MG63 (cell line): Measurements from ENCODE around the gene APBB3. TPM values are rescaled to one million over a fixed set of nuclear protein-coding genes. Genes with fewer than 3 reads are reported as not detected.
A peak's percentile ranks its signal among the peaks of the same experiment; 100 is the strongest.
"Not testable (repeated sequence)": the region's sequence is repeated elsewhere in the genome, so short reads cannot be mapped to it uniquely, and the experiment has no call there.

ENCODE experiments used
- DNase-seq: peaks from one replicate; pipeline ENCODE4 v3.0.0-alpha.2; 2020
- H3K27me3 ChIP-seq: fragments of 250-450 bp; sonication (Bioruptor Pico); 2 replicates; pipeline ENCODE4 v1.5.1; 2020; ENCODE audit warnings: mild to moderate bottlenecking, moderate library complexity
- H3K36me3 ChIP-seq: fragments of 250-450 bp; sonication (Bioruptor Pico); 2 replicates; pipeline ENCODE4 v1.5.1; 2020; ENCODE audit warnings: mild to moderate bottlenecking, moderate library complexity
- H3K4me3 ChIP-seq: fragments of 250-450 bp; sonication (Bioruptor Pico); 2 replicates; pipeline ENCODE4 v1.5.1; 2020; ENCODE audit warnings: mild to moderate bottlenecking, moderate library complexity
- H3K9me3 ChIP-seq: fragments of 250-450 bp; sonication (Bioruptor Pico); 2 replicates; pipeline ENCODE4 v1.5.1; 2020; ENCODE audit warnings: mild to moderate bottlenecking, moderate library complexity
- total RNA-seq: library from RNA; depleted of rRNA; stranded (reverse); fragments of >200 nt; shearing (Covaris generic); gene quantifications from 2 replicates; pipeline ENCODE4 v1.2.3, GENCODE V29; 2014; ENCODE audit warnings: low replicate concordance

Gene APBB3
- total RNA-seq, 1 experiment from 2014 or later = 12.5 TPM

DNA sequence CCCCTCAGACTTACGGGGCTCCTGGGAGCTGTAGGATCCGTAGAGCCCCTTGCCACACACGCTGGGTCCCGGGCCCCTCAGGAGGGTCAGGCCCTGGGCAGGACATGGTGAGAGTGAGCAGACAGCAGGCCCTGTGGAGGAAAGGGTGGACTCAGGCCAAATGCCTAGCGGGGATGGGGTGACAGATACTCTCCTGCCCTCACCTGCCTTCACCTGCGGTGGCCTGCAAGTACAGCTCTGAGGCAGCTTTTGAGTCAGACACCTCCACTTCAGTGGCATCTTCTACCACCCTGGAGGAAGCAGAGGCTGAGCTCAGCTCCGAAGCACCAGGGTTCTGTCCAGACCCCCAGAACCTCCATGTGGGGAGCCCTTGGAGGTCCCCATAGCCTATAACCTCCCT is 26.5 kb upstream of the APBB3 start:
- Histone ChIP-seq H3K9me3 (no peaks in the 10 kb centered on the region), H3K4me3 (no peak overlapping the region)
- no peak for DNase-seq

GRCh38 chr5:140588311-140589070 is 24.1 kb upstream of the APBB3 start:
- Histone ChIP-seq H3K4me3 (no peak overlapping the region), H3K9me3 (no peaks in the 10 kb centered on the region), H3K27me3 (no peaks in the 10 kb centered on the region), H3K36me3 (no peaks in the 10 kb centered on the region)
- DNase-seq = peak; percentile 33

More for the DNA sequence above, 26.5 kb upstream of the APBB3 start:
- Histone ChIP-seq H3K36me3 (no peaks in the 10 kb centered on the region), H3K27me3 (no peaks in the 10 kb centered on the region)

DNA sequence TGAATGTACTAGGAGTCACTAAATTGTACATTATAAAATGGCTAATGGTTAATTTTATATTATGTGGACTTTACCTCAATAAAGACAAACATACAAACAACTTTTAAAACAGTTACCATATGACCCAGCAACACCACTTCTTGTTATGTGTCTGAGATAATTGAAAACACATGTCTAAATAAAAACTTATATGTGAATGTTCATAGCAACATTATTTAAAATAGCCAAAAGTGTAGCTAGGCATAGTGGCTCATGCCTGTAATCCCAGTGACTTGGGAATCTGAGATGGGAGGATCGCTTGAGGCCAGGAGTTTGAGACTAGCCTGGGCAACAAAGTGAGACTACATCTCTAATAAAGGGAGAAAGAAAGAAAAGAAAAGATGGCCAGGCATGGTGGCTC is 23.1 kb upstream of the APBB3 start:
- Histone ChIP-seq H3K27me3 (no peaks in the 10 kb centered on the region), H3K36me3 (no peaks in the 10 kb centered on the region), H3K4me3 (no peak overlapping the region), H3K9me3 (no peaks in the 10 kb centered on the region; the same call in 1 of the 2 replicates)
- DNase-seq = no peak

DNA sequence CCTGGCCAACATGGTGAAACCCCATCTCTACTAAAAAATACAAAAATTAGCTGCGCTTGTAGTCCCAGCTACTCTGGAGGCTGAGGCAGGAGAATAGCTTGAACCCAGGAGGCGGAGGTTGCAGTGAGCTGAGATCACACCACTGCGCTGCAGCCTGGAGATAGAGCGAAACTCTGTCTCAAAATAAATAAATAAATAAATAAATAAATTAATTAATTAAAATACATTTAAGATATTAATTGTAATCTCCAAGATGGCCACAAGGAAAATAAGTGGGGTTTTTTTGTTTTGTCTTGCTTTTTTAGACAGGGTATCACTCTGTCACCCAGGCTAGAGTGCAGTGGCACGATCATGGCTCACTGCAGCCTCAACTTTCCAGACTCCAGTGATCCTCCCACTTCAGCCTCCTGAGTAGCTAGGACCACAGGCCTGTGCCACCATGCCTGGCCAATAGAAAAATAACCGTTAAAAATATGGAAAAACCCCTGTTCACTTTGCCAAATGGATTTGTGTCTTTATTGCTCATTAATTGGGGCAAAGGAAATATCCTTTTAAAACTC is 14.9 kb upstream of the APBB3 start:
- not testable (repeated sequence) for H3K4me3 ChIP-seq, H3K9me3 ChIP-seq, H3K36me3 ChIP-seq, DNase-seq, H3K27me3 ChIP-seq

DNA sequence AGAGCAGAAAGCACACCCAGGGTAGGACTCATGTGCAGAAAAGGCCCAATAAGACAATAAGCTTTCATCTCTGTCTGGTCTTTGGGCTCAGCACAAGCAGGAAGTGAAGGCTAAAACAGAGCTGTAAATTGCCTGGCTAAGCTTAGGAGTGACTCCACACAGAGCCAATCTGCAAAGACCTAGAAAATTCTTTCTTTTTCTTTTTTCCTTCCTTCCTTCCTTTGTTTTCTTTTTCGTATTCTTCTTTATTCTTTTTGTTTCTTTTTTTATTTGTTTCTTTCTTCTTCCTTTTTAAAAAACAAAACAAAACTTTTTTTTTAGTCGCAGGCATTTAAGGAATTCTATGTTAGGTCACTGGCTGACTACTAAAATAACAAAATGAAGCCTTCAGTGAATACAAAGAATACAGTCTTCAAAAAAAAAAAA is 12.4 kb upstream of the APBB3 start:
- DNase-seq = no peak
- Histone ChIP-seq H3K36me3 (no peaks in the 10 kb centered on the region), H3K27me3 (no peaks in the 10 kb centered on the region), H3K9me3 (no peaks in the 10 kb centered on the region), H3K4me3 (no peak overlapping the region)

- Histone ChIP-seq H3K9me3 (no peaks in the 10 kb centered on the region), H3K27me3 (no peaks in the 10 kb centered on the region), H3K36me3 (0 out of 2 replicates have a peak, but pooled peaks cover 2% of the 10 kb centered on the region), H3K4me3 (no peak overlapping the region)
- DNase-seq = peak; percentile 54
Observed at GRCh38 chr5:140575309-140575708, 10.9 kb upstream of the APBB3 start.

- H3K36me3 ChIP-seq = peaks cover 5% of the 10 kb centered on the region; the same call in 1 of the 2 replicates
- DNase-seq = no peak
- no peaks in the 10 kb centered on the region for H3K27me3 ChIP-seq
- H3K9me3 ChIP-seq = no peaks in the 10 kb centered on the region
- H3K4me3 ChIP-seq = no peak overlapping the region
Observed at GRCh38 chr5:140574165-140574564, 9.8 kb upstream of the APBB3 start.

GRCh38 chr5:140573683-140574082 is 9.3 kb upstream of the APBB3 start:
- no peak for DNase-seq
- Histone ChIP-seq H3K27me3 (no peaks in the 10 kb centered on the region), H3K9me3 (no peaks in the 10 kb centered on the region), H3K4me3 (no peak overlapping the region), H3K36me3 (peaks cover 9% of the 10 kb centered on the region)

GRCh38 chr5:140571105-140571504 is 6.7 kb upstream of the APBB3 start:
- Histone ChIP-seq H3K4me3 (no peak overlapping the region), H3K27me3 (no peaks in the 10 kb centered on the region), H3K9me3 (no peaks in the 10 kb centered on the region), H3K36me3 (peaks cover 33% of the 10 kb centered on the region)
- no peak for DNase-seq

DNA sequence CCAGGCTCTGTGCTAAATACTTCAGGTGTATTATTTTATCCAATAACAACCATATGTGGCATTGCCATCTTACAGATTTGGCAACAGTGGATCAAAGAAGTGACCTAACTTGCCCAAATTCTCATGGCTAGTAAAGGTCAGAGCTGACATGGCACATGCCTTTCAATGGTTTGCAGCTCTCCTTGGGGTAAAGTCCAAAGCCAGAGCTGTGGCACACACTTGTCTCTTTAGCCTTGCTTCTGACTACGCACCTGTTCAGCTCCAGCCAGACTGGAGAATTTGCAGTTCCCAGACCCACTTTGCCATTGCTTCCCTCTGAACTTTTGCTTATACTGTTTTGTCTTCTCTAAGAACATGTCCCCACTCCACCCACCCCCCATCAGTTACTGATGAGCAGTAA is 6.1 kb upstream of the APBB3 start:
- Histone ChIP-seq H3K9me3 (no peaks in the 10 kb centered on the region), H3K36me3 (peaks cover 39% of the 10 kb centered on the region), H3K27me3 (no peaks in the 10 kb centered on the region), H3K4me3 (no peak overlapping the region)
- no peak for DNase-seq

DNA sequence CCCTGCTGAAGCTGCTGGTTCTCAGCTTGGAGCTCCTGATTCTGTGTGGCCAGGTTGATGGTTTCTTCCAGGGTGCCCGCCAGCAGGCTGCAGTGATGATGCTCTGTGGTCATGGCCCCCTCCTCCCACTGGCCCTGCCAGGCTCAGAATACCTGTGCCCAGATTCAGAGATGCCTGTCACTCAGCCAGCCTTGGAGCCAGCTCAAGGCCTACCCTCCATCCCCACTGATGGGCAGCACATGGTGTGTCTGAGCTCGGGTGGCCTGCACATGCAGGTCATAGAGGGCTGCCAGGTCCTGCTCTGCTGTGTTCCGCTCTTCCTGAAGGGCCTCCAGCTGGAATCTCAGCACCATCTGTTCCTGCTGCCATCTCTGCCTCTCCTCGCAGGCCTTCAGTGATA is 5.7 kb upstream of the APBB3 start:
- H3K36me3 ChIP-seq = peaks cover 43% of the 10 kb centered on the region
- DNase-seq = no peak
- H3K9me3 ChIP-seq = no peaks in the 10 kb centered on the region

GRCh38 chr5:140569197-140569596 is 4.8 kb upstream of the APBB3 start:
- Histone ChIP-seq H3K27me3 (no peaks in the 10 kb centered on the region), H3K9me3 (no peaks in the 10 kb centered on the region), H3K4me3 (no peak overlapping the region), H3K36me3 (peaks cover 43% of the 10 kb centered on the region)
- DNase-seq = no peak

More for the DNA sequence above, 5.7 kb upstream of the APBB3 start:
- H3K4me3 ChIP-seq = no peak overlapping the region
- no peaks in the 10 kb centered on the region for H3K27me3 ChIP-seq

- no peak for DNase-seq
- Histone ChIP-seq H3K36me3 (peaks cover 43% of the 10 kb centered on the region), H3K4me3 (no peak overlapping the region), H3K27me3 (no peaks in the 10 kb centered on the region), H3K9me3 (no peaks in the 10 kb centered on the region)
Observed at GRCh38 chr5:140568443-140569063, 4.2 kb upstream of the APBB3 start.

GRCh38 chr5:140567871-140568270 is 3.5 kb upstream of the APBB3 start:
- DNase-seq = no peak
- H3K9me3 ChIP-seq = no peaks in the 10 kb centered on the region

GRCh38 chr5:140567136-140567818 is 2.9 kb upstream of the APBB3 start:
- DNase-seq = no peak
- H3K36me3 ChIP-seq = peaks cover 43% of the 10 kb centered on the region
- no peaks in the 10 kb centered on the region for H3K27me3 ChIP-seq
- H3K9me3 ChIP-seq = no peaks in the 10 kb centered on the region
- no peak overlapping the region for H3K4me3 ChIP-seq

More at GRCh38 chr5:140567871-140568270, 3.5 kb upstream of the APBB3 start:
- Histone ChIP-seq H3K27me3 (no peaks in the 10 kb centered on the region), H3K36me3 (peaks cover 43% of the 10 kb centered on the region), H3K4me3 (no peak overlapping the region)

- Histone ChIP-seq H3K9me3 (no peaks in the 10 kb centered on the region), H3K27me3 (no peaks in the 10 kb centered on the region), H3K36me3 (peaks cover 43% of the 10 kb centered on the region), H3K4me3 (no peak overlapping the region)
- DNase-seq = no peak
Observed at GRCh38 chr5:140566665-140567064, 2.3 kb upstream of the APBB3 start.

DNA sequence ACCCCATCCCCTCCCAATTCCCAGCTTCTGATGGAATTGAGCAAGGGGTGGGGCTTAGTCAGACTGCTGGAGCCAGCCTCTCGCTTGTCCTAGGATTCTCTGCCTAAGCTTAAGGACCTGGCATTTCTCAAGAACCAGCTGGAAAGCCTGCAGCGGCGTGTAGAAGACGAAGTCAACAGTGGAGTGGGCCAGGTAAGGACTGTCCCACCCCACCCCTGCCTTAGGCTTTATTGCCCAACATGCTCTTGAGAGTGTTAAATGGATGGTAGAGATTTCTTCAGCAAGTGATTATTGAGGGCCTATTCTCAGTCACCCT is 1.3 kb upstream of the APBB3 start:
- no peaks in the 10 kb centered on the region for H3K27me3 ChIP-seq
- H3K36me3 ChIP-seq = peaks cover 43% of the 10 kb centered on the region
- DNase-seq = peak; percentile 31
- no peaks in the 10 kb centered on the region for H3K9me3 ChIP-seq
- H3K4me3 ChIP-seq = peak overlapping the region; percentile 83
